ENCODE measurements around the gene KDM7A.

GRCh38 chr7:140078392-140078791 is 98.4 kb downstream of the KDM7A start:
- TF ChIP-seq CTCF (IDR thresholded peaks at IDR 0.05; ENCODE audit: control extremely low read depth in 1 of 3, insufficient read depth in 1 of 3, low read depth in 1 of 3, low read length in 3 of 3) (no peak), TAF7 (optimal IDR thresholded peaks at IDR 0.05; ENCODE audit: borderline replicate concordance, low read depth, low read length) (no peak)
